Endothelial cell of hepatic sinusoid (primary cell): Measurements from ENCODE around the gene BAAT.

ENCODE experiments used
- in situ Hi-C: cut with HindIII; loops from 2 replicates; pipeline ENCODE4 v1.10.0; 2017; ENCODE audit warnings: low sequenced_read_pairs

BAAT gene

GRCh38 chr9:101398930-101399642 lies 14.3 kb upstream of the BAAT start:
- in situ Hi-C loops = no loop called here

GRCh38 chr9:101398068-101398929 lies 13.5 kb upstream of the BAAT start, which contains the start of the genes MRPL50 and ZNF189:
MRPL50 (minus strand) TSS chr9:101398618; CDS start chr9:101398592, 26 bp downstream.
ZNF189 (plus strand) TSS chr9:101398851; CDS start chr9:101399157, 306 bp downstream.
- in situ Hi-C loops = no loop called here

GRCh38 chr9:101397746-101398067 lies 12.9 kb upstream of the BAAT start:
- in situ Hi-C loops = no loop called here

- in situ Hi-C loops = no loop called here
Measured at GRCh38 chr9:101394687-101395086, 9.9 kb upstream of the BAAT start.

DNA sequence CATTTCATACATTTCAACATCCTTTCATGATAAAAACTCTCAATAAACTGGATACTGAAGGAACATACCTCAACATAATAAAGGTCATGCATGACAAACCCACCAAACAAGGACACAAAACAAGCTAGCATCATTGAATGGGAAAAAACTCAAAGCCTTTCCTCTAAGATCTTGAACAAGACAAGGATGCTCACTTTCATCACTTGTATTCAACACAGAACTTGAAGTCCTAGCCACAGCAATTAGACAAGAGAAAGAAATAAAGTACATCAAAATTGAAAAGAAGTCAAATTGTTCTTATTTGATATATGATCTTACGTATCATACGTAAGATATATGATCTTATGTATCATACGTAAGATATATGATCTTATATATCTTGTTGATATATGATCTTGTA lies 8.3 kb upstream of the BAAT start:
- in situ Hi-C loops = no loop called here

DNA sequence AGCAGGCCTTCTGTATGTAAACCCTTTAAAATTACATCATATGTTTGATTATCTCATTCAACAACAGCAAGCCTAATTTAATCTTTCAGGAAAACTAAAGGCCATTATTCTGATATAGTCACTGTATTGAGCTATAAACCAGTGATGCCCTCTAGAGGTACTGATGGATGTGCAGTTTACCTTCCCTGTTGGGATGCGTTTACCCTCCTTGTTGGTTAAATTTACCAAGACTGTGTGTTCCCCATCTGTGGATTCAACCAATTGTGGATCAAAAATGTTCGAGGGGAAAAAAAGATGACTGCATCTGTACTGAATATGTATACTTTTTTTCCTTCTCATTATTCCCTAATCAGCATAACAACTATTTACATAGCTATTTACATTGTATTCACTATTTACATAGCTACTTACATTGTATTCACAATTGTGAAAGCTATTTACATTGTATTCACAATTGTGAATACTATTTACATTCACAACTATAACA lies 3.7 kb upstream of the BAAT start:
- in situ Hi-C loops = no loop called here

- in situ Hi-C loops = no loop called here
Measured at GRCh38 chr9:101387871-101388506, 3.2 kb upstream of the BAAT start.

GRCh38 chr9:101383361-101383760 lies 1.4 kb downstream of the BAAT start:
- in situ Hi-C loops = no loop called here

- in situ Hi-C loops = no loop called here
Measured at GRCh38 chr9:101381833-101382342, 2.9 kb downstream of the BAAT start.

DNA sequence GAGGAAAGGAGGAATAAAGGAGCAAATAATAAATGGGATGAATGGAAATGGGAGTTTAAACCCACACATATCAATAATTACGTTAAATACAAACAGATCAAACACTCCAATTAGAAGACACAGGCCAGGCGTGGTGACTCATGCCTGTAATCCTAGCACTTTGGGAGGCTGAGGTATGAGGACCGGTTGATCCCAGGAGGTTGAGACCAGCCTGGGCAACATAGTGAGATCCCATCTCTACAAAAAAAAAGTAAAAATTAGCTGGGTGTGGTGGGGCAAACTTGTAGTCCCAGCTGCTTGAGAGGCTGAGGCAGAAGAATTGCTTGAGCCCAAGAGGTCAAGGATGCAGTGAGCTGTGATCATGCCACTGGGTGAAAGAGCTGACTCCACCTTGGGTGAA lies 3.7 kb downstream of the BAAT start:
- in situ Hi-C loops = no loop called here

DNA sequence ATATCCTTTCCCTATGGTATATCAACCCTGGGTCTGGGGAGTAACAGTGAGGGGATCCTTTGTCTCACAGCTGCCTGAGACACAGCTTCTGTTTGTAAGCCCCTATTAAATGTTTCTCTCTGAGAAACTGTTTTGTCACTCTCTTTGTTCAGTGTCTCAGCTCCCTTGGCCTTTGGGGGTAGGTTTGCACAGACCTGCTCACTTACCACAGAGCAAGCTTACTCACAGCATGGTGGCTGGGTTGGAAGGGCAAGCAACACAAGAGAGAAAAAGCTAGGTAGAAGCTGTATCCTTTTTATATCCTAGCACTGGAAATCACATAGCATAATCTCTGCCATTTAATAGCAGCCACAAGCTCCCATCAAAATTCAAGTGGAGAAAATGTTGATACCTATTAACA lies 4.5 kb downstream of the BAAT start:
- in situ Hi-C loops = no loop called here

- in situ Hi-C loops = no loop called here
Measured at GRCh38 chr9:101376111-101376848, 8.5 kb downstream of the BAAT start.

GRCh38 chr9:101375546-101375945 lies 9.3 kb downstream of the BAAT start:
- in situ Hi-C loops = no loop called here

GRCh38 chr9:101372327-101373118 lies 12.3 kb downstream of the BAAT start:
- in situ Hi-C loops = no loop called here

- in situ Hi-C loops = no loop called here
Measured at GRCh38 chr9:101371813-101372212, 13.0 kb downstream of the BAAT start.

DNA sequence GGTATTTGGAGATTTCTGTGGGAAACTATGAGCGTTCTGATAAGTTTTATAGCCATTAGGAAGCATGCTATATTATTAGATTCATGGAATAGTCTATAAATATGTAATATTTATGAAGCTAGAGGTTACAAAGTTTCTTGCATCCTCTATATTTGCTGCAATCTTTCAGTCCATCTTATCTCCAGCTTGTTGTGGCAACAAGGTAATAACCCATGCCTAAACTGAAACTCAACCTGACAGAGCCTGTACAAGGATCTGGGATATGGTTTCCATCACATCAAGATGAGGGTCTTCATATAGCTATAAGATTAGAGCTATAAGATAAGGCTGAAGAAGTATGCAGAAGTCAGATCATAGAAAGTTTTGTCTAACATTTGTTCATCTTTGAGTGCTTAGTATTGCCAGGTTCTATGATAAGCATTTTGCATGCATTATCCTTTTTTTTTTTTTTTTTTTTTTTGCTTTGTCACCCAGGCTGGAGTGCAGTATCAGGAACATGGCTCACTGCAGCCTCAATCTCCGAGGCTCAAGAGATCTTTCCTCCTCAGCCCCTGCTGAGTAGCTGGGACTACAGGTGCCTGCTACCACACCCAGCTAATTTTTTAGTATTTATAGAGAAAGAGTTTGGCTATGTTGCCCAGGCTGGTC lies 14.8 kb downstream of the BAAT start:
- in situ Hi-C loops = no loop called here

- in situ Hi-C loops = no loop called here
Measured at GRCh38 chr9:101369286-101369685, 15.5 kb downstream of the BAAT start.

GRCh38 chr9:101367323-101367722 lies 17.5 kb downstream of the BAAT start:
- in situ Hi-C loops = no loop called here

GRCh38 chr9:101366038-101366756 lies 18.6 kb downstream of the BAAT start:
- in situ Hi-C loops = no loop called here
